Measurements from ENCODE around the gene PKHD1.

- TF ChIP-seq CTCF (IDR thresholded peaks at IDR 0.05; ENCODE audit: insufficient read depth, low read length) = no peak
- TF ChIP-seq REST (IDR thresholded peaks at IDR 0.05; ENCODE audit: insufficient replicate concordance, low read depth) = no peak
- no peak for TF ChIP-seq GABPA (IDR thresholded peaks at IDR 0.05; ENCODE audit: low read depth)
- TF ChIP-seq SPI1 (IDR thresholded peaks at IDR 0.05; ENCODE audit: borderline replicate concordance, low read depth) = no peak
Measured at GRCh38 chr6:51644426-51644825, 443.0 kb downstream of the PKHD1 start.

All from HL-60 (cell line).